GM21619 (cell line): ENCODE results near the gene NACC1.

Experiments used
- ATAC-seq: cut with Tn5 transposase; IDR thresholded peaks from one replicate; pipeline ENCODE4 v1.9.1; 2021; ENCODE audit not compliant: unreplicated experiment

Gene NACC1

DNA sequence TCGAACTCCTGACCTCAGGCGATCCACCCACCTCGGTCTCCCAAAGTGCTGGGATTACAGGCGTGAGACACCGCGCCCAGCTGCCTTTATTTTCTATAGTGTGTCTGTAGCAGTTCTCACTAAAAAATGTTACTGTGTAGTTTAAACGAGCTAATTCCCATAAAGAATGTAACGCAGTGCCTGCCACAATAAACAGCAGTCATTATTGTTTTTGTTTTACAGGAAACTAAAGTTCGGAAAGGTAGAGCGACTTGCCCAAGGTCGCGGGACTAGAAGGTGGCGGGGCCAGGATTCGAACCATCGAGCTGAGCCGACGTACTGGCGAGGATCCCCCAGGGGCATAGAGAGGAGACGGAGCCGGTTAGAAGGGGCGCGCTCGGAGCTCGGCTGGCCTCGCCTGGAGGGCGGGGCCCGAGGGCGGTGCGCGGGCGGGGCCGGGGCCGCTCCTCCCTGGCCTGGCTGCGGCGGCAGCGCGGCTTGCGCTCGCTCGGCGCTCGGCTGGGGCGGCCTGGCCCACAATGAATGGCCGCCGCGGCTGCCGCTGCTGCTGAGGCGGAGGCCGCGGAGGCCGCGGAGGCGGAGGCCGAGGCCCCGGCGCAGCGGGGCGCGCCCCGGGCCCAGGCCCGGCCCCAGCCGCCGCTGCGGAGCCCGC, at the start of gene NACC1:
NACC1 (plus strand) TSS at position 493 of the 652 bp plus-strand sequence. CDS start 16,944 bp downstream, outside the sequence.
- peak; percentile 51 for ATAC-seq

DNA sequence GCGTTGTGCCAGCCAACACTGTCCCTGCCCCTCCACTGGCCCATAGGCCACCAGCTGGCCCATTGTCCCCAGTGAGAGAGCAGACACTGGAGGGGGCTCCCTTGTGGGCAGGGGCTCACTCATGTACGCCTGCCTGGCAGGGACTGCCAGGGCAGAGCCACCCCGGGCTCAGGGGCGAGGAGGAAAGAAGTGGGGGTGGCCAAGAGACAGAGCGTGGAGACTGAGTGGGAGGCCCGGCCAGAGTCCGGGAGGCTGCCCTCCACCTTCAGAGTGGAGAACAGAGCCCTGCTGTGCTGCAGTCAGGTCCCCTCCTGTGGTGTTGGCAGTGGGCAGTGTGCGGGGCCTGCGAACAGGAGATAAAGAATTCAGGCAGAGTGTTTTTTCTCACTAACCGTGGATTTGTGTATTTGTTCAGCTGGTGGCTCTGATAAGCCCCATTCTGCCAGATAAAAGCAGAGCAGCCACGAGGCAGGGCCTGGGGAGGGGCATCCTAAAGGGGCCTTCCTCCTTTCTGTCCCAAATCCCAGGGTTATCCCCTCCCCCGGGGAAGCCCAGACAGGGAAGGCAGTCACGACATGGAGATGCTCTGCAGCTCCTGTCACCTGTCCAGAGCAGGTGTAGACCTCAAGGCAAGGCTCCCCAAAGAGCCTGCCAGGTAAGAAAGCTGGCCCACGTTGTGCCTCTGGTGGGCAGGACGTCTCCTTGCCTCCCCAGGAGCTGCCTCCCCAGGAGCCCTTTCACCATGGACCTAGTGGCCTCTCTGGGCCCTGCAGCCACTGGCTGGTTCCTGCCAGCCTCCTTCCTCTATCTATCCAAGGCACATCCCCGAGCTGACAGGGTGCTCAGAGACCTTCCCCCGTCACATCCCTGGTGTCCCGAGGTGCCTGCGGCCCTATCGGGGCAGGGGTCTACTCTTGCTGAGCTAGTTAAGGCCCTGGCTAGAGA, 48.4 kb upstream of the NACC1 start:
- ATAC-seq, result no peak

DNA sequence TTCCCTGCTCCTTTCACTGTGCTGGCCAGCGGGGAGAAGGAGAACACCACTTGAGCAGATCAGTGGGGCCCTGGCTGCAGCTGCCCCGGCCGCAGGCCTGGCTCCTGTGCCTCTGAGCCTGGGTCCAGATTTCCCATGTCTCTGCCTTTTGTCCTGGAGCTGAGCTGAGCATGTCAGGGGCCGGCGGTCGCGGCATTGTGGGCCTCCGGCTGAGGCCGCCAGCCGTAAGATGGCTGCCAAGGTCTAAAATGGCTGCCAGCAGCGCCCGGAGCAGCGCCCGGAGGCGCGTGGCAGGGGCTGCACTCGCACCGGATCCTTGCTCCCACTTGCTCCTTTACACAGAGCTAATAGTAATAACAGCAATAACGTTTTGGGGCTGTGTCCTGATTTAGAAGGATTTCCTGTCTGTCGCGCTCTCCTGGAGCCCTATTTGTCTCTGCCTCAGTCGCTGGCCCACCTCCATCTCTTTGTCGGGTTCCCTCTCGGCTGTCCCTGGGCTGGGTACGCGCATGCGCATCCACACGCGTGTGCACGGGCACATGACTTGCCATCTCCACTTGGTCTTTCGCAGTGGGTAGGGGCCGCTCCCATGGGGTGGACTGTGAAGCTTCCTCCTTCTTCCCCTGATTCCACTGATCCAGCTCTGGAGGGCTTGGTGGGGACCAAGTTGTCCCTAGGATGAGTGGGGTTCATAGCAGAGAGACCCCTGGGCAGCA, 47.5 kb upstream of the NACC1 start:
- no peak for ATAC-seq

DNA sequence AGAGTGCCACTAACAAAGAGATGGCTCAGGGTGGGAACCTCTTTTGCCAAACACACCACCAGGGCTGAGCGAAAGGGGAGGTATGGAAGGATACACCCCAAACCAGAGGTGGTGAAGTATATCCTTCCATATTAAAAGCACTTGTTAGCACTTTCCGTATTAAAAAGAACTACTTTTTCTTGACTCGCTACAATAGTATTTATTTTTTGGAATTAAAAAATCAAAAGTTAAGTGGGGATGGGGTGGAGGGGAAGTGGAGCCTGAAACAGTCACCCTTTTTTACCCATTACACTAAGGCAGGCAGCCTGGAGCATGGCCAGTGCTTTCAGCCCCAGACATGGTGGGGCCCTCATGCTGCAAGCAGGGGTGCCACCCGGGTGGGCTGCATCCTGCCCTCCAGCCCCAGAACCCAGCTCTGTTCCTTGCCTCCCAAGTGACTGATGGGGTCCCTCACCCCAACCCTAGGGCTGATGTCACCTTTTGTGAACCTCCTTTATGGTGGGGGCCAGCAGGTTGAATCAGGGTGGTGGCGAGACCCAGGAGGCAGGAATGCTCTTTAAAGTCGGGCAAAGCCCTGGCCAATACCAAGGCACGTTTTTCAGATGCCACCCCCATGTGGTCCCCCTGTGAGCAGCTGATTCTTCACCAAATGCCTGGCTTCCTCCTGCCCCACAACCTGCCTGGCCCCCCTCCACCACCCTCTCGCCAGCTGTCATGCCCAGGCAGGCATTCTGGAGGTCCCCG, 46.4 kb upstream of the NACC1 start:
- no peak for ATAC-seq

DNA sequence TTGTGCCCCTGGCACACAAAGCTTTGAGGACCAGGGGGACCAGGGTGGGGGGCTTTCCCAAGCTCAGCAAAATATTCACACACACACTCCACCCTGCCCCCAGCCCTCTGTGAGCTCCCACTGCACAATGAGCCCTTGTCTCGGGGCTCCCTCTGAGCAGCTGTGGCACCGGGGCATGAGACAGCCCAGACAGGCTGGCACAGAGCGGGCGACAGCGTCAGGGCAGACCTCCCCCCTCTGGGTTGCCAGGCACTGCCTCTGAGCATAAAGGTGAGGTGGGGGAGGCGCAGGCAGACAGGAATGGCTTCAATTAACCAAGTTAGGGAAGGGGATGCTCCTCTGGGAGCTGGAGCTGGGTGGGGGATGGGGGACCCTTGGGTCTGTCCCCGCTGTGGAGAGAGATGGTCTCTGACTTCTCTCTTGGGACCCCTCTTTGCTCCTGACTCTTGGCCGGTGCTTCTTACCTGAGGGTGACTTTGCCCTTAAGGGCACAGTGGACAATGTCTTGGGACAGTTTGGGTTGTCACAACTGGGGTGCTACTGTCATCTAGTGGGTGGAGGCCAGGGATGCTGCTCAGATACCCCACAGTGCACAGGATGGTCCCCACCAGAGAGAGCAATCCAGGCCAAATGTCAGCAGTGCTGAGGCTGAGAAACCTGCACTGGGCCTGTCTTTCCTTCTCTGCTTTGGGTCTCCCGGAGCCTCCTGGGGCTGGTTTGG, 45.7 kb upstream of the NACC1 start:
- no peak for ATAC-seq

DNA sequence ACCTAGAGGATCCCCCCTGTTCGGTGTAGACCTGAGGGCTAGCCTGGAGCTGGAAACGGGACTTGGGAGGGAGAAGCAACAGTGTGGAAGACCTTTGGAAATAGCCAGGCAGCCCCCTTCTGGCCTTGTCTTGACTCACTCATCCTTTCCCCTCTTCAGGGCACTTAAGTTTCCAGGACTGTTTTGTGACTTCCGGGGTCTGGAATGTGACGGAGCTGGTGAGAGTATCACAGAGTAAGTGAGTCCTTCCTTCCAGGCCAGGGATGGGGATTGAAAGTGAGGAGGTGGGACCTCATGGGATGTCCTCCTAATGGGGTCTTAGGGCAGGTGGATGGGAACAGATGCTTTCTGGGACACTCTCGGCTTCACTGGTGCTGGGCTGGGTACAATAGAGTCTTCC, 44.8 kb upstream of the NACC1 start:
- ATAC-seq, result no peak

DNA sequence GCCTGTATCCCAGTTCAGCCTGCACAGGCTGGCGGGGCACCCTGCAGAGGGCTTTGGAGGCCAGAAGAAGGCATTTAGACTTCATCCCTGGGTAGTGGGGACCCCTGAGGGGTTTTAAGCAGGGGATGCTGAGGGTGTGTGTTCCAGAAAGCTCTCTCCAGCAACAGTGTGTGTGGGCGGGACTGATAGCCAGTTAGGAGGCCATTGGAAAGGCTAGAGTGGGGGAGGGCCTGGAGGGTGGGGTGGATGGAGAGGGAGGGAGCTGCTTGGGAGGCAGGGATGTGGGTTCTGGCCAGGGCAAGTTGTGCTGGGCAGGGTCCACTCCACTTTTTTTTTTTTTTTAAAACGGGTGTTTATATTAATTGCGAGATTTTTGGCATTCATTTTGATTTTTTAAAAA, 43.7 kb upstream of the NACC1 start:
- ATAC-seq, result no peak

DNA sequence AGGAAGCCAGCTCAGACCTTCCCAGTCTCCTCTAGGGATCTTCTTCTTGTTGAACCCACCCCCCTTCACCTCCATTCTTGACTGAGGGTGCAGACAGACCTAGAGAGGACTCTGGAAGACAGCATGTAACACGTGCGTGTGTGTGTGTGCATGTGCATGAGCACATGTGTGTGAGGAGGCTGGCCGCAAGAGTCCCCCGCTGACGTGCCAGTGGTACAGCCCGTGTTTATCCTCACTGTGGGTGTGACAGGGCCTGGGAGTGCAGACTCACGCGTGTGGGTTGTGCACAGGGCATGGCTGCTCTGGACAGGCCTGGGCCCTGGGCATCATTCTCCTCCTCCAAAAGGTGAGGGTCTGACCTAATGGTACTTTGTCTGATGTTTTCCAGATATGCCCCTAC, 41.7 kb upstream of the NACC1 start:
- ATAC-seq, result no peak

DNA sequence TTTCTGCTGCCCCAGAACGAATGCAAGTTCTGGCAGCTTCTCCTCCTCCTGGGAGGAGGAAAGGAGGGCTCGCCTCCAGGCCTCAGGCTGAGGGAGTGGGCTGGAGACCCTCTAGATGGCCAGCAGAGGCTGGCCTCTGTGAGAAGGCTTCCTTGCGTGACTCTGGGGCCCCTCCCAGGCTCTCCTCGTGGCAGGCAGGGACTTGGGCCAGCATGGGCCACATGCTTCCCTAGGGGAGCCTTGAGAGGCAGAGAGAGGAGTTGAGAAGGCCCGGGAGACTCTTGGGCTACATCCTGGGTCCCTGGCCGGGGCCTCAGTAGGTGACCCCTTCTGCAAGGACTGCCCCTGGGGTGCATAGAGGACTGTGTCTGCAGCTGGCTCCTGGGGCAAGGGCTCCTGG, 41.3 kb upstream of the NACC1 start:
- ATAC-seq, result no peak

DNA sequence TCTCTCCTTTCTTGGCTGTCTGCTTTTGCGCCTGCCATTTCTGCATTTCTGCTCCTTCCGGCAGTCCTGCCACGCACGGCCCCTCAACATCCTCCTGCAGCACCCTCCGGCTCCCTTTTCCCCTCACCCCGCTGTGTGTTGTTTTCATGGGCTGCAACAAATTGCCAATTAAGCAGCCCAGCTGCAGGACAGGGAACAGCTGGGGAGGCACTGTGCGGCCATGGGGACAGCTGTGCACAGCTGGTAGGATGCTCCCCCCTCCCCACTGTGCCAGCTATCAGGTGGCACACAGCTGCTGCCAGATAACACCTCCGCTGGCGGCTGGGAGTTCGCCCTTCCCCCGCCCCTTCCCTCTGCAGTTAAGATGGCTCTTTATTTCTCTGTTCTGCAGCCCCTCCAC, 40.8 kb upstream of the NACC1 start:
- ATAC-seq, result no peak

DNA sequence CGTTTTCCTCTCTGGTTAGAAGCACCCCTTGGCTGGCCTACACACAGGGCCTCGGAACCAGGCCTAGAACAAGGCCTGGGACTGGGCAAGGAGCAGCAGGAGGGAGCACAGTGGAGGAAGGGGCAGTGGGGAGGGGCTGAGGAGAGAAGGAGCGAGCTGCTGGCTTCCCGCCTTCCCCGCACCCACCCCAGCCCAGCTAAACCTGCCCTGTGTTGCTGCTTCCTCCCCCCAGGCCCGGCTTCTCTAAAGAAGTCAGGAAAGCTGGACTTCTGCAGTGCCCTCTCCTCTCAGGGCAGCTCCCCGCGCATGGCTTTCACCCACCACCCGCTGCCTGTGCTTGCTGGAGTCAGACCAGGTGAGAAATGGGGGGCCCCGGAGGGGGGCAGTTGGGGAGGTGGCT, 39.7 kb upstream of the NACC1 start:
- no peak for ATAC-seq

DNA sequence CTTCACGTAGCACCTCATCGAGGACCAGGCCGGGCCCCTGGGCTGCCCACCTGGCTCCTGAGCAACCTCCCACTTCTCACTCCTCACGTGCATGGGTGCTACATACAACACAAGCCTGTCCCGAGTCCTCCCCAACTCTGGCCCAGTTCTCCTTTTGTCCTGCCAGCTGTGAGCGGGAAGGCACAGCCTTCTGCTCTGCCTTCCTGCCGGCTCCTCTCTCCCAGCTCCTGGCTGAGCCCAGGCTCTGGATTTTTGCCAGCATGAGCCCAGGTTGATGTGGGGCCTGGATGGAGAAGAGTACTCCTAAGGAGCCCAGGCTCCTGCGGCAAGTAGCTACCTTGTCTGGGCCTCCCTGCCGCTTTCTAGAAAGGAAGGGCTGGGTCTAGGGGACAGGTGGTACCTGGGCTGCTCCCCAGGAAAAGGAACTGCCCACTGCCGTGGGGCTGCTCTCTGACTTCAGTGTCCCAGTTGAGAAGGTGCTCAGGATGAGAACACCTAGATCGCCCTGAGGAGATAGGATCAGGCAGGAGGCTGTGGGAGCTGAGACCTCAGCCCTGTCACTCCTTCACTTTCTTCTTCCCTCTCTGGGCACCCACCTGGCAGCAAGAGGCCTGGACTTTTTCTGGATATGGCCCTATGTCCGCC, 39.0 kb upstream of the NACC1 start:
- ATAC-seq, result no peak

DNA sequence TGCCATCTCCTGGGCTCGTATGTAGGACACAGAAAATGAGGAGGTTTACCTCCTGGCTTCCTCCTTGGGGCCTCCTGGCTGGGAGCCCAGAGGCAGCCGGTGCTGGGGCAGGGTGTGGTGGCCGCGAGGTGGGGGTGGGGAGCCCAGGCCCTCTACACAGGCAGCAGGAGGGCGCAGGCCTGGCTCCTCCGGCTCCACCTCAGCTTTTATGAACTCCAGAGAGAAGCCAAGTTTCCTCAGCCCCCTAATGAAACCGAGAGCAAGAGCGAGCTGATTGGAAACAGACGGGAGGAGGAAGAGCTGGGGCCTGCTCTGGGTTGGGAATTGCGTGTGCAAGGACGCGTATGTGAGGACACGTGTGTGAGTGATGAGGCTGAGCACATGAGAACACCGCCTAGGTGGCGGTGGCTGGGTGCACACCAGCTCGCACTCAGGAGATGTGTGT, 38.5 kb upstream of the NACC1 start:
- no peak for ATAC-seq

DNA sequence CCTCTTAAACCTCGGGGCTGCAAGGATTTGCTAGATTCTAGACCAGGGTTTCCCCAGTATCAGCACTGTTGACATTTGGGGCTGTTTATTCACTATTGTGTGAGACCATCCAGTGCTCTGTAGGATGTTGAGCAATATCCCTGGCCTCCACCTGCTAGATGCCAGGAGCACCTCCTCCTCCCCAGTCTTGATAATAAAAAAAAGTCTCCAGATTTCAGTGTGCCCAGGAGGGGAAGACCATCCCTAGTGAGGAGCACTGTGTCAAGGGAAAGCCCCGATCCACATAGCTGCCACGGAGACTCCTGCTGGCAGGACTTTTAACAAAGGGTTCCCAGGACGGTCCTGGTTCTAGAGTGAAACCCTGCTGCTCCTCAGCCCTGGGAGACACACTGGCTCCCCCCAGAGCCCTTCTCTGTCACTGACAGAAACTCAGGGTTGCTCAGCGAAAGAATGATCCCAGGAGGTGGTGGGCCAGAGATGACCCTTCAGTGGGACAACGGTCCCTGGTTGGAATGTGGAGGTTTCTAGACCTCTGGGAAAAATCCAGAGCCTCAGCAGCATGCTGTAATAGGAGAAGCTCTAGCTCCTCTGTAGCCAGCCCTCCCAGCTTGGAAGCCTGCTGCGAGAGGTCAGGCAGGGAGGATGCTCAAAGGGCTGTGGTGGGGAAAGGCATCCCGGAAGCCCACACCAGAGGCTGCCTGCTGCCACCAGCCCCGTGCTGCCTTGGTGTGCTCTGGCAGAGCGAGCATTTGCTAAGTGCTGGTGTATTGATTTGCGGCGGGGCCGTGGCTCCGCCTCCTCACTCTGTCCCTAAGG, 35.7 kb upstream of the NACC1 start:
- no peak for ATAC-seq

DNA sequence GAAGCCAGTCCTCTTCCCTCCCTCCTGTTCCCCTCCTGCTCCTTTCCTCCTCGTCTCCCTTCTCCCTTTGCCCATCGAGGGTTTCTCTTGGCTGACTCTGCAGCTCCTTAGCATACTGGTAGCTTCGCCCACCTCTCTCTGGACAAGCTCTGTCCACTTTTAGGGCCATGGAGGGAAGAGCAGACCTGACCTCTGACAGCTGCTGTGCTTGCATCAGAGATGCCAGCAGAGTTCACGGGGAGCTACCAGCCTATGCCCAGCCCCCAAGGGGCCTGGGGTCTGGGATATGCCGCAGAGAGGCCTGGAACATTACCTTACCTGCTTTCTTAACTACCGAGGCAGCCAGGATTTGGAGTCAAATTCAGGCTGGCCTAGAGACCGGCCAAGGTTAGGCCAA, 35.1 kb upstream of the NACC1 start:
- no peak for ATAC-seq

DNA sequence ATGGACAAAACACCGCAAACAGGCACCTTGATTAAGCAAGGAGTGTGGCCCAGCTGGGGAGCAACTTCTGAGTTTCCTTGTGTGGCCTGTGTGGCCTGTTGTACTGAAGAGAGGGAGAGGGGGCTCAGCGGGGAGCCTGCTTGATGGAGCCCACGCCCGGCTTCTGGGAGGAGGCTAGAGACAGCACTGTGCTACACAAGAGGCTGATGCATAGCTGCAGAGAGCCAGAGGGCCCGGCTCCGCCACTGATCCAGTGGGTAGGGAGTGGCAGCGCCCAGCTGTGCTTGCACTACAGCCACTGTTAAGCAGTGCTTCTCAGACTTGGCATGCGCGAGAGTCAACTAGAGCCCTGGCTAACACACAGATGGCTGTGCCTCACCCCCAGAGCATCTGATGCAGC, 34.4 kb upstream of the NACC1 start:
- no peak for ATAC-seq

DNA sequence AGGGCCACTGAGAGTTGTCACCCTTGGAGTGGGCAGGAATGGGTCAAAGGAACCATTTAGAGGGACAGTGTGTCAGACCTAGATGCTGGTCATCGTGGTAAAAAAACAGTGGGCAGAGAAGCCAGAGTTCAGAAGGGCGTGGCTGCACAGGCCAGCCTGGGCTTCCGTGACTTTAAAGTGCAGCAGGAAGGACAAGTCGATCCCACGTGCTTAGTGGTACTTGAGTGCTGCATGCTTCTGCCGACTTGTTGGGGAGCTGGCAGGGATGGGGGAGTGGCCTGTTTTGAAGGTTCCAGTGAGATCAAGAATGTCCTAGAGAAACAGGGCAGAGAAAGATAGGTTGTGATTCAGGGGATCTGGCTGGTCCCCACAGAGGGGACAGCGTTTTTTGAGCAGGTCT, 32.4 kb upstream of the NACC1 start:
- no peak for ATAC-seq

DNA sequence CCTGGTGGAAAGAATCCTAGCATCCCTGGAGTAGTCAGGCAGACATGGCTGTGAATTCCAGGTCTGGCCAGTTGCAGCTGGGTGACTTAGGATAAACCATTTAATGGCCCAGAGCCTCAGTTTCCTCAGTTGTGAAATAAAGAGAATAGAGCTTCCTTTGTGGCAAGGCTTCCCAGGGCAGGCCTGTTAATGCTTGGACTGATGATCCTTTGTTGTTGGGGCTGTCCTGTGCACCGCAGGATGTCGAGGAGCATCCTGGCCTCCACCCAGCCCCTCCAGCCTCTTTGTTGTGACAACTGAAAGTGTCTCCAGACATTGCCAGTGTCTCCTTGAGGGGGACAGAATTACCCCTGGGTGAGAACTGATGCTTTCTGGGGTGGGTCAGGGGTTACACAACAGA, 31.7 kb upstream of the NACC1 start:
- ATAC-seq, result no peak

DNA sequence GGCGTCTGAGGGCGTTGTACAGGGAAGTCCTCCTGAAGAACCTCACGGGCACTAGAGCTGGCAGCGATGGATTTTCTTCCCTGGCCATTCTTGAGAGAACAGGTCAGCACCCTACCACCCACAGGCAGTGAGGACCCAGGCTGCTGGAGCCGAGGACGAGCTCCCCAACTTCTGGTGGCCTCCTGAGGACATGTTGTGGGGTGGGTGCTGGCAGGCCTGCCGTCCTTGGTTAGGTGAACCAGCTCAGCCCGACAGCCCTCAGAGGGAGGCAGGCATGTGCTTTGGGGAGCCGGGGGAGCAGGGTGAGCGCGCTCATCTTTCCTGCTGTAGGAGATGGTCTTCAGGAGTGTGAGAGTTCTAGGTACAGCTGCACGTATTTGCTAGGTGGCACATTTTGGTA, 30.8 kb upstream of the NACC1 start:
- ATAC-seq, result no peak
